Kidney (tissue), 14 donors: ENCODE data around the gene CHSY3. TPM values are rescaled to one million over a fixed set of nuclear protein-coding genes. Genes with fewer than 3 reads are reported as not detected.

Experiments
- DNase-seq, 5 donors: peaks; one replicate each; pipeline ENCODE4 v3.0.0-alpha.2; 2013 to 2020
- FAIRE-seq: peaks from 2 replicates; lab custom pipeline; 2012; peaks lifted over from hg19 to GRCh38; lab: Jason Lieb, UNC
- H3K27ac ChIP-seq, 2 donors: one replicate each; pipeline ENCODE4 v1.7.0; 2013; ENCODE audit warnings: low read depth in 2 of 2, low read length in 2 of 2, inconsistent platforms in 1 of 2
- H3K27me3 ChIP-seq: one replicate; pipeline ENCODE4 v1.7.1; 2013; ENCODE audit warnings: low read length, inconsistent platforms; ENCODE audit not compliant: control insufficient read depth, insufficient read depth
- H3K36me3 ChIP-seq, 3 donors: one replicate each; pipeline versions ENCODE4 v1.7.0 to v1.7.1; 2013; ENCODE audit warnings: low read length in 3 of 3, control low read depth in 1 of 3, inconsistent platforms in 1 of 3; ENCODE audit not compliant: insufficient read depth in 3 of 3, control insufficient read depth in 2 of 3
- H3K4me1 ChIP-seq, 3 donors: one replicate each; pipeline versions ENCODE4 v1.7.0 to v1.7.1; 2013; ENCODE audit warnings: low read length in 3 of 3, inconsistent platforms in 1 of 3, low read depth in 1 of 3; ENCODE audit not compliant: control insufficient read depth in 2 of 3, insufficient read depth in 2 of 3
- H3K4me3 ChIP-seq, 3 donors: one replicate each; pipeline versions ENCODE4 v1.7.0 to v1.8.1; 2013; ENCODE audit warnings: low read length in 3 of 3, control low read depth in 1 of 3, inconsistent platforms in 1 of 3
- H3K9ac ChIP-seq, 3 donors: one replicate each; pipeline versions ENCODE4 v1.7.0 to v1.7.1; 2013; ENCODE audit warnings: low read length in 3 of 3, control low read depth in 1 of 3, inconsistent platforms in 1 of 3
- H3K9me3 ChIP-seq, 3 donors: one replicate each; pipeline versions ENCODE4 v1.7.0 to v1.7.1; 2013; ENCODE audit warnings: low read length in 3 of 3, control low read depth in 1 of 3, inconsistent platforms in 1 of 3; ENCODE audit not compliant: control insufficient read depth in 2 of 3, insufficient read depth in 1 of 3
- intact Hi-C: fragments of 100-400 bp; cut with DNase I; formaldehyde crosslinking; loops from one replicate; pipeline ENCODE4 v1.11.1; 2022
- polyA plus RNA-seq: library from polyadenylated mRNA; stranded (reverse); fragments of 350-450 nt; fragmentation: Illumina TruSeq; extraction: RNeasy Lipid Tissue Mini Kit (QIAGEN cat#74804); gene quantifications from one replicate; pipeline ENCODE4 v1.2.3, GENCODE V29; 2014; ENCODE audit warnings: low read depth, low replicate concordance; ENCODE audit not compliant: insufficient read depth
- total RNA-seq: library from RNA; stranded (reverse); fragmentation: NEBNext Ultra II Directional; extraction: Animal tissue kit (Norgen Biotek cat#: 25700); gene quantifications from one replicate; pipeline ENCODE4 v1.2.1, GENCODE V29; 2021
- TF ChIP-seq, protein P1 (sequence below): IDR thresholded peaks from 3 replicates; pipeline ENCODE4 v1.5.1; 2012; ENCODE audit warnings: mild to moderate bottlenecking, moderate library complexity, borderline replicate concordance; ENCODE audit not compliant: insufficient read depth; ENCODE audit errors: extremely low read depth
- donor health status: control.
- donor health status: control.
- donor health status: control.
- donor health status: control.
- donor health status: control.
- donor health status: DM: yes; HTN: yes; CAD: no.
- donor health status: Normal renal cell carcinoma (clear cell type).

Gene CHSY3
- total and polyA plus RNA-seq, 2 donors from 2014 or later: 0.13 to 3.0 TPM

GRCh38 chr5:130110328-130110727, 206.1 kb downstream of the CHSY3 start:
- Histone ChIP-seq H3K27ac (no peak overlapping the region), H3K4me1 (no peaks in the 10 kb centered on the region), H3K9me3 (no peaks in the 10 kb centered on the region), H3K36me3 (no peaks in the 10 kb centered on the region), H3K9ac (no peak overlapping the region), H3K4me3 (no peak overlapping the region), H3K27me3 (no peaks in the 10 kb centered on the region)
- no peak for DNase-seq
- FAIRE-seq: no peak
- intact Hi-C loops: no loop called here
- TF ChIP-seq, protein P1, sequence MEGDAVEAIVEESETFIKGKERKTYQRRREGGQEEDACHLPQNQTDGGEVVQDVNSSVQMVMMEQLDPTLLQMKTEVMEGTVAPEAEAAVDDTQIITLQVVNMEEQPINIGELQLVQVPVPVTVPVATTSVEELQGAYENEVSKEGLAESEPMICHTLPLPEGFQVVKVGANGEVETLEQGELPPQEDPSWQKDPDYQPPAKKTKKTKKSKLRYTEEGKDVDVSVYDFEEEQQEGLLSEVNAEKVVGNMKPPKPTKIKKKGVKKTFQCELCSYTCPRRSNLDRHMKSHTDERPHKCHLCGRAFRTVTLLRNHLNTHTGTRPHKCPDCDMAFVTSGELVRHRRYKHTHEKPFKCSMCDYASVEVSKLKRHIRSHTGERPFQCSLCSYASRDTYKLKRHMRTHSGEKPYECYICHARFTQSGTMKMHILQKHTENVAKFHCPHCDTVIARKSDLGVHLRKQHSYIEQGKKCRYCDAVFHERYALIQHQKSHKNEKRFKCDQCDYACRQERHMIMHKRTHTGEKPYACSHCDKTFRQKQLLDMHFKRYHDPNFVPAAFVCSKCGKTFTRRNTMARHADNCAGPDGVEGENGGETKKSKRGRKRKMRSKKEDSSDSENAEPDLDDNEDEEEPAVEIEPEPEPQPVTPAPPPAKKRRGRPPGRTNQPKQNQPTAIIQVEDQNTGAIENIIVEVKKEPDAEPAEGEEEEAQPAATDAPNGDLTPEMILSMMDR: no peak

DNA sequence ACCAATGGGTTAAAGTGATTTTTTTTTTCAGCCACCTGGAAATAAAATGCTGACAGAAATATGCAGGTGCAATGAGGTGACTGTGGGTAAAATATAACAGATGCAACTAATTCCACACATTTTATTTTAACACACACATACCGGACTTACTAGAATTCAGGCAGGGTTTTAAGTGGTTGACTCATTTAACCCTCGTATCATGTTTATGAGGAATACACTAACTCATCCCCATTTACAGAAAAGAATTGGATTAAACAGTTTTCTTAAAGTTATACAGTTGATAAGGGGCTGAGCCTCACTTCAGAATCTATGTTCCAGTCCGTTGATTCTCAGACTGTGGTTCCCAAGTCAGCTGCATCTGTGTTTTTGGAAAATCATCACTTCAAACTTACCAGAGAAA, 207.5 kb downstream of the CHSY3 start:
- H3K27me3 ChIP-seq: no peaks in the 10 kb centered on the region
- FAIRE-seq (no peak), DNase-seq (no peak)
- TF ChIP-seq, protein P1: no peak
- no peaks in the 10 kb centered on the region for H3K36me3 ChIP-seq
- H3K9me3 ChIP-seq: no peaks in the 10 kb centered on the region
- intact Hi-C loops: no loop called here
- no peak overlapping the region for H3K9ac ChIP-seq
- no peak overlapping the region for H3K4me3 ChIP-seq
- H3K4me1 ChIP-seq: no peaks in the 10 kb centered on the region
- H3K27ac ChIP-seq: no peak overlapping the region

- Histone ChIP-seq H3K27me3 (no peaks in the 10 kb centered on the region), H3K4me1 (no peaks in the 10 kb centered on the region), H3K9me3 (no peaks in the 10 kb centered on the region), H3K9ac (no peak overlapping the region), H3K36me3 (no peaks in the 10 kb centered on the region), H3K27ac (no peak overlapping the region), H3K4me3 (no peak overlapping the region)
- intact Hi-C loops: no loop called here
- TF ChIP-seq, protein P1: no peak
- DNase-seq: no peak
- no peak for FAIRE-seq
Measured at GRCh38 chr5:130112246-130112645, 208.0 kb downstream of the CHSY3 start.

- H3K9ac ChIP-seq: no peak overlapping the region
- no peaks in the 10 kb centered on the region for H3K27me3 ChIP-seq
- TF ChIP-seq, protein P1: no peak
- FAIRE-seq (no peak), DNase-seq (no peak)
- intact Hi-C loops: no loop called here
- H3K4me1 ChIP-seq: no peaks in the 10 kb centered on the region
- no peak overlapping the region for H3K4me3 ChIP-seq
- no peaks in the 10 kb centered on the region for H3K36me3 ChIP-seq
- no peak overlapping the region for H3K27ac ChIP-seq
- no peaks in the 10 kb centered on the region for H3K9me3 ChIP-seq
Measured at GRCh38 chr5:130115686-130116085, 211.4 kb downstream of the CHSY3 start.
